HG03521 (cell line): ENCODE data around the gene STXBP2.

Source experiments
- ATAC-seq: cut with Tn5 transposase; IDR thresholded peaks from one replicate; pipeline ENCODE4 v1.9.1; 2021; ENCODE audit warnings: mild to moderate bottlenecking, moderate library complexity; ENCODE audit not compliant: unreplicated experiment

Gene STXBP2

DNA sequence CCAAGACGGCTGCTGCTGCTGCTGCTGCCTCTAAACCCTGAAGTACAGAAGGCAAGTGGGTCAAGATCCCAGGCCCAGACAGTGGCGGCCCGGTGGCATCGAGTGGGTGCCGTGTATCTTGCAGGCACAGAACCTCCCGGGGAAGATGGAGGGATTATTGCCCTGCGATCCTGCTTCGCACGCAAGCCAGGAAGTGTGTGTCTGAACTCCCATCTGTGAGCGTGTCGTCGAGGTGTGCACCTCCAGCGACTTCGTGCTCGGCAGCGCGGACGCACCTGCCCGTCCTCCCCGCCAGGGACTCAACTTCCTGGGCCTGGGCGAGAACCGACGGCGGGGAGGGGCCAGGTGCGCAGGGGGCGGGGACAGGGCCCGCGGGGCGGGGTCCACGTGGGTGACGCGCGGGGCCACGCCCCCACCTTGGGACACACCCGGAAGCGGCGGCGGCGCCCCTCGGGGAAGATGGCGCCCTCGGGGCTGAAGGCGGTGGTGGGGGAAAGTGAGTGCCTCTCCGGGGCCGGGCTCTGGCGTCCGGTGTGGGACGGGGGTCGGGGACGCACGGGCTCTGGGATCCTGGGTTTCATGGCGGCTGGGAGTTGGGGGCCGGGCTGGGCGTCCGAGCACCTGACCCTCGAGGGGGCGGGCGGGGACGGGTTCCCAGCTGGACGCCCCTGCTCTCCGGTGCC lies at the start of gene STXBP2:
Gene STXBP2 (plus strand): TSS at position 420 of the 683 bp plus-strand sequence. CDS start 40 bp downstream, at position 460.
- peak; percentile 74 for ATAC-seq

DNA sequence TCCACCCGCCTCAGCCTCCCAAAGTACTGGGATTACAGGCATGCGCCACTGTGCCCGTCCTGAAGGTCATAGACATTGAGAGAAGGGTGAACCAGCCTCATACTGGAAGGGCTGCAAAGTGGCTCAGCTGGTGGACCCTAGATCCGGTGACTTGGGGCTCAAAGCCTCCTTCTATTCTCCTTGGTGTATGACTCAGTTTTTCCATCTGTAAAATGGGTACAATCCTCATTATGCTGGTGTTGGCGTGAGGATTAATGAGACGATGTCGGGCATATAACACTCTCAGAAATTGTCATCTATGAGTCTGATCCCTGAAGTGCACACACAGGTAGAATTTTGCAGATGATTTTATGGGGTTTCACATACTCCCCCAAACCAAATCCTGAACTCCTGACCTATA lies 47.1 kb upstream of the STXBP2 start:
- no peak for ATAC-seq

- ATAC-seq: no peak
Measured at GRCh38 chr19:7590256-7590655, 46.7 kb upstream of the STXBP2 start.

- no peak for ATAC-seq
Measured at GRCh38 chr19:7595466-7596133, 41.3 kb upstream of the STXBP2 start, which contains the start of gene CAMSAP3. CAMSAP3 (plus strand) TSS chr19:7595863; CDS start chr19:7596003, 140 bp downstream.

- no peak for ATAC-seq
Measured at GRCh38 chr19:7596211-7596937, 40.5 kb upstream of the STXBP2 start.

GRCh38 chr19:7597689-7598088 lies 39.2 kb upstream of the STXBP2 start:
- ATAC-seq: no peak

DNA sequence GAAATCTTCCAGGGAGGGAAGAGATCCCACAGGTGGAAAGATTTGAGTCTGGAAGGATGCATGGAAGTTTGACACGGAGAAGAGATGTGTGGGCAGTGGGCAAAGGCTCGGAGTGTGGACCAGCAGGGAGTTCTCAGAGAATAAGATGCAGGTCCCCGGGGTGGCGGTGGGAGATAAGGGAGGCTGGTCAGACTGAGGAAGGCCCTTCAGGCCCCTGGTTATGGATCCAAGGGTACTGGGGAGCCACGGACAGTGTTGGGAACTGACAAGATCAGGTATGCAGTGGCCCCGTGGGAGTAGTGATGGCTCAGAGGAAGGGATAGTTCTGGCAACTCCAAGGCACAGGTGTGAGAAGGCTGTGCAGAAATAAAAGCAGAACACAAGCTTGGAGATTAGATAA lies 38.7 kb upstream of the STXBP2 start:
- no peak for ATAC-seq

DNA sequence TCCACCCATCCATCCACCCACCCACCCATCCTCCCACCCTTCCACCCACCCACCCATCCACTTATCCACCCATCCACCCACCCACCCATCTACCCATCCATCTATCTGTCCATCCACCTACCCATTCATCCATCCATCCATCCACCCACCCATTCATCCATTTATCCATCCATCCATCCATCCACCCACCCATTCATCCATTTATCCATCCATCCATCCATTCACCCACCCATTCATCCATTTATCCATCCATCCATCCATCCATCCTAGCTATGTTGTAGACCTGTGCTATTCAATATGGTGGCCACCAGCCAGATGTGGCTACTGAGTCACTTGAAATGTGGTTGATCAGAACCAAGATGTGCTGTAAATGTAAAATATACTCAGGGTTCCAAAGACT lies 36.2 kb upstream of the STXBP2 start:
- no peak for ATAC-seq

DNA sequence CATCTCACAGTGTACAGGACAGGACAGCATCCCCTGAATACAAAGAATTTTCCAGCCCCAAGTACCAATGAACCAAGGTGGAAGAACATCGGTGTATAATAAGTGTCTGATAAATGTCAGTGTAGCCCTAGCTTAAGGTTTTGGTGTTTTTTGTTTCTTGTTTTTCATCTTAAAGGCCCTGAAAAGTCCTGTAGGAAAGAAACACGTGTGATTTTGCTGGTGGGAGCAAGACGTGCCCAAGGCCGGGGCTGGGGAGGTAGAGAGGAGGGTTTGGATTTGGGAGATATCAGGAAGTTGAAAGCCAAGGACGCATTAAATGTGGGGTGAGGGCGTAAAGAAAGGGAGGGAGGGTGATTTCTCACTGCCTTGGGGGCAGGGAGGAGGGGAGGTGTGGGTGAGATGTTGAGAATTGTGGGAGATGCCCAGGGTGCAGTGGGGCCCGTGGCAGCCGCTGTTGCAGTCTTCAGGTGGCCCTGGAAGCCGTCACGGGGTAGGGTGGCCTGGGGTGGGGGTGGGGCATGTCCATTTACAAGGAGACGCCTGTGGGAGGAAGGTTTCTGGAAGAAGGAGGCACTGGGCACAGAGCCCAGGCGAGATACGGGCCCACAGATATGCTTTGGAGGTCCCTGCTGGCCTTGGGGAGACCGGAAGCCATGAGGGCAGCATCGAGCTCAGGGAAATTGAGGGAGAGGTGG lies 34.5 kb upstream of the STXBP2 start:
- no peak for ATAC-seq

DNA sequence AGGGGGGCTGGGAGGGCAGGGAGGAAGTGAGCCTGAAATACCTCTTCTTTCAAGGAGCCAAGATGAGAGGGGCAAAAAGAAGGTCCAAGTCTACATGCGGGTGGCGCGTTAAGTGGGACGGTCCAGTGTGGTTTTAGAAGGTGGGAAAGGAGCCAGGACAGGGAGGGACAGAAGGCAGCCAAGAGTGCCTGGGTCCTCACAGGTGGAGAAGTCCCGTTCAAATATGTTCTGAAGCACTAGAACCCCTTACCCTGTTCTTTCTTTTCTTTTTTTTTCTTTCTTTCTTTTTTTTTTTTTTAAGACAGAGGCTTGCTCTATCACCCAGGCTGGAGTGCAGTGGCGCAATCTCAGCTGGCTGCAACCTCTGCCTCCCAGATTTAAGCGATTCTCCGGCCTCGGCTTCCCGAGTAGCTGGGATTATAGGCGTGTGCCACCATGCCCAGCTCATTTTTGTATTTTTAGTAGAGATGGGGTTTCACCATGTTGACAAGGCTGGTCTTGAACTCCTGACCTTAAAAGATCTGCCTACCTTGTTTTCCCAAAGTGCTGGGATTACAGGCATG lies 33.9 kb upstream of the STXBP2 start:
- ATAC-seq: no peak

DNA sequence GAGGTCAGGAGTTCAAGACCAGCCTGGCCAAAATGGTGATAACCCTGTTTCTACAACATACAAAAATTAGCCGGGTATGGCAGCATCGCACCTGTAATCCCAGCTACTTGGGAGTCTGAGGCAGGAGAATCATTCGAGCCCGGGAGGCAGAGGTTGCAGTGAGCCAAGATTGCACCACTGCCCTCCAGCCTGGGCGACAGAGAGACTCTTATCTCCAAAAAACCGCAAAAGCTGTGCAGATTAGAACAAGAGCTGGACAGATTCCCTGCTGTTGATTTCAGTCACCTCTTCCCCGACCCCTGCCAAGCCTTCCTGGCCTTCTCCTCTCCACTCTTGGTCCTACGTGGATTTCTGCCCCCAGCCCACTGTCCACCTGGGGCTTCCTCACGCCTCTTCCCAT lies 33.0 kb upstream of the STXBP2 start:
- no peak for ATAC-seq

GRCh38 chr19:7605490-7606222 lies 31.3 kb upstream of the STXBP2 start:
- ATAC-seq: no peak

- no peak for ATAC-seq
Measured at GRCh38 chr19:7606289-7606688, 30.6 kb upstream of the STXBP2 start.

DNA sequence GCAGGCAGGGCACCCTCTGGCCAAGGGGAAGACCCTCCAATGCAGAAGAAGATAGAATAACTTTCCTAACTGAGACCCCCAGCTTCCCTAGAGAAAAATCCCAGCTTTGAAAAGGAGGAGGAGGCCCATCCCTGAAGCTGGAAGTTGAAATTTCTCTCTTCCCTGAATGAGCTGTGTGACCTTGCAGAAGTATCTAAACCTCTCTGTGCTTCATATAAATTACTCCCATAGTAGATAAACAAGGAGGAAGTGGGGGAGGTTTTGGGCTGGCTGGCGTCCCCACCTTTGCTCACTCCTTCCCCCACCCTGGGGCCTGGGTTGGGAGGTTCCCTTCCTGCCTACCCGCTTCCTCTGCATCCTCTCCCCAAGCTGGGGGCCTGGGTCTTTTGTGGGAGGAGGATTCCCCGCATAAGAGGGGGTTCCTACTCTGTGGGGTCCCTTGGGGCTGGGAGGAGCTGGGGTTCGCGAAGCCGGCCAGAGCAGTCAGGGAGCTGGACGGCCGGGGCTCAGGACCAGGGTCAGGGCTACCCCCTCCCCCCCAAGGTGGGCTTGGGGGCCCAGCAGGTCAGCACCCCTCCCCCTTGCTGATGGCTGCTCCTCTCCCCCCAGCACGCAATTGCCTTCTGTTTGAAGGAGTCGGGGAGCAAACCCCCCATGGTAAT lies 29.6 kb upstream of the STXBP2 start:
- ATAC-seq: no peak

DNA sequence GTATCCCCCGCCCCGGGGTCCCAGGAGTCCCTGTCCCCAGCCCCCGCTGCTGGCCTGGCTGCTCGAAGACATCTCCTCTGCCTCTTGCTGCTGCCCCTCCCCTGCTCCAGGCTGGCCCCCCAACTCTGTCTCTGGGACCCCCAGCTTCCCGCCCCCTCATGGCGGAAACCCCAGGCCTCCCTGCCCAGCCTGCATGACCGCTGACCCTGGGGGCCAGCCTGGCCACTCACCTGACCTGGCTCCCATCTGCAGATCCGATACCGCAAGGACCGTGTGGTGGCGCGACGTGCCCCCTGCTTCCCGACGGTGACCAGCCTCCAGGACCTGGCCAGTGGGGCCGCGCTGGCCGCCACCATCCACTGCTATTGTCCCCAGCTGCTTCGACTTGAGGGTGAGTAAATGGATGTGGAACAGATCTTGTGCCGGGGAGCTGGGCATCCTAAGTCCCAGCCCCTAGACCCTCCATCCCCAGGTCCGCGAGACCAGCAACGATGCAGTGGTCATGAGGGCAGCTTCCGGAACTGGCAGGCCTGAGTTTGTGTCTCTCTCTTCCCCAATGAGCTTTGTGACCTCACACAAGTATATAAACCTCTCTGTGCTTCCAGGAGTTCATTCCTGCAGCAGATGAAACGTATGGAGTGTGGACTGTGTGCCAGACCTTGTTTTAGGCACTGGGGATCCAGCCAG lies 28.9 kb upstream of the STXBP2 start:
- ATAC-seq: no peak

DNA sequence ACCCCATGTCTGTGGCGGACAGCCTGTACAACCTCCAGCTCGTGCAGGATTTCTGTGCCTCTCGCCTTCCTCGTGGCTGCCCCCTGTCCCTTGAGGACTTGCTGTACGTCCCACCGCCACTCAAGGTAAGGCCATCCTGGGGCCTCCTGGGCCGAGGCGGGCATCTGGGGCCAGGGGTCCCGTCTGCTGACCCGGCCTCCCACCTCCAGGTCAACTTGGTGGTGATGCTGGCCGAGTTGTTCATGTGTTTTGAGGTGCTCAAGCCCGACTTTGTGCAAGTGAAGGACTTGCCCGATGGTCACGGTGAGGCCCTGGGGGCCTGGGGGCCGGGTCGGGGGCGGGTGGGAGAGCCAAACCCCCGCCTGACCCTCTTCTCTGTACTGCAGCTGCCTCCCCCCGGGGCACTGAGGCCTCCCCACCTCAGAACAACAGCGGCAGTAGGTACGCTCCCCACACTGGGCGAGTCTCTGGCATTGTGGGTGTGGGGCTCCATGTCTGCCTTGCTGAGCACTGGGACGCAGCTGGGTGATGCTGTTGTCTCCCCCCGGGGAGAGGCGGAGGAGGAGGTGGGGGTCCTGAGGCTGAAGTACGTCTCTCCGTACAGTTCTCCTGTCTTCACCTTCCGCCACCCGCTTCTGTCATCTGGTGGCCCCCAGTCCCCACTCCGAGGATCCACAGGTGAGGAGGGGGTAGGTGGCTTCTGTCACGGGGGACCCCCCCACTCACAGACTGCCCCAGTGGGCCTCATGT lies 26.2 kb upstream of the STXBP2 start:
- no peak for ATAC-seq

DNA sequence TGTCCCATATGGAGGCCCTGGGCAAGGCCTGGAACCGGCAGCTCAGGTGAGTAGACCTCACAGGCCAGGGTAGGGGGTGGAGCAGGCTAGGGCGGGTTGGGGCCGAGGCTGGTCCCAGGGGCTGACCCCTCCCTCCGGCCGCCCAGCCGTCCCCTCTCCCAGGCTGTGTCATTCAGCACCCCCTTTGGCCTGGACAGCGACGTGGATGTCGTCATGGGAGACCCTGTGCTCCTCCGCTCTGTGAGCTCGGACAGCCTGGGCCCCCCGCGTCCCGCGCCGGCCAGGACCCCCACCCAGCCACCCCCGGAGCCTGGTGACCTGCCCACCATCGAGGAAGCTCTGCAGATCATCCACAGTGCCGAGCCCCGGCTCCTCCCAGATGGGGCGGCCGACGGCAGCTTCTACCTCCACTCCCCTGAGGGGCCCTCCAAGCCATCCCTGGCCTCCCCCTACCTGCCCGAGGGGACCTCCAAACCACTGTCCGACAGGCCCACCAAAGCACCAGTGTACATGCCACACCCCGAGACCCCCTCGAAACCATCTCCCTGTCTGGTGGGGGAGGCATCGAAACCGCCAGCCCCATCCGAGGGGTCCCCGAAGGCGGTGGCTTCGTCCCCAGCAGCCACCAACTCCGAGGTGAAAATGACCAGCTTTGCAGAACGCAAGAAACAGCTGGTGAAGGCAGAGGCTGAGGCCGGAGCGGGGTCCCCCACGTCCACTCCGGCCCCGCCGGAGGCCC lies 25.2 kb upstream of the STXBP2 start:
- ATAC-seq: no peak
